Cardiac septum (tissue), 1 donor: Measurements from ENCODE around the gene ZNF780A. TPM values are rescaled to one million over a fixed set of nuclear protein-coding genes. Genes with fewer than 3 reads are reported as not detected.
A peak's percentile ranks its signal among the peaks of the same experiment; 100 is the strongest.
"Not testable (repeated sequence)": the region's sequence is repeated elsewhere in the genome, so short reads cannot be mapped to it uniquely, and the experiment has no call there.

Experiments
- DNase-seq: peaks from one replicate; pipeline ENCODE4 v3.0.0-alpha.2; 2020; ENCODE audit warnings: low spot score
- intact Hi-C: fragments of 100-400 bp; cut with DNase I; formaldehyde crosslinking; loops from one replicate; pipeline ENCODE4 v1.14.0; 2022
- long read RNA-seq: library from polyadenylated mRNA; unstranded; transcript quantifications from one replicate; pipeline ENCODE4 v2.0.0, GENCODE V29; 2021
- total RNA-seq: library from RNA; stranded (reverse); fragmentation: NEBNext Ultra II Directional; extraction: Animal tissue kit (Norgen Biotek cat#: 25700); gene quantifications from one replicate; pipeline ENCODE4 v1.2.1, GENCODE V29; 2021
- donor health status: DM: no; HTN: no; CAD: no.

The ZNF780A gene
- 11.2 TPM for total RNA-seq
- long read RNA-seq, partial matches to known transcripts = 0 of 4 reads
- long read RNA-seq, other reads (novel, unspliced or antisense) = 1 of 4 reads

DNA sequence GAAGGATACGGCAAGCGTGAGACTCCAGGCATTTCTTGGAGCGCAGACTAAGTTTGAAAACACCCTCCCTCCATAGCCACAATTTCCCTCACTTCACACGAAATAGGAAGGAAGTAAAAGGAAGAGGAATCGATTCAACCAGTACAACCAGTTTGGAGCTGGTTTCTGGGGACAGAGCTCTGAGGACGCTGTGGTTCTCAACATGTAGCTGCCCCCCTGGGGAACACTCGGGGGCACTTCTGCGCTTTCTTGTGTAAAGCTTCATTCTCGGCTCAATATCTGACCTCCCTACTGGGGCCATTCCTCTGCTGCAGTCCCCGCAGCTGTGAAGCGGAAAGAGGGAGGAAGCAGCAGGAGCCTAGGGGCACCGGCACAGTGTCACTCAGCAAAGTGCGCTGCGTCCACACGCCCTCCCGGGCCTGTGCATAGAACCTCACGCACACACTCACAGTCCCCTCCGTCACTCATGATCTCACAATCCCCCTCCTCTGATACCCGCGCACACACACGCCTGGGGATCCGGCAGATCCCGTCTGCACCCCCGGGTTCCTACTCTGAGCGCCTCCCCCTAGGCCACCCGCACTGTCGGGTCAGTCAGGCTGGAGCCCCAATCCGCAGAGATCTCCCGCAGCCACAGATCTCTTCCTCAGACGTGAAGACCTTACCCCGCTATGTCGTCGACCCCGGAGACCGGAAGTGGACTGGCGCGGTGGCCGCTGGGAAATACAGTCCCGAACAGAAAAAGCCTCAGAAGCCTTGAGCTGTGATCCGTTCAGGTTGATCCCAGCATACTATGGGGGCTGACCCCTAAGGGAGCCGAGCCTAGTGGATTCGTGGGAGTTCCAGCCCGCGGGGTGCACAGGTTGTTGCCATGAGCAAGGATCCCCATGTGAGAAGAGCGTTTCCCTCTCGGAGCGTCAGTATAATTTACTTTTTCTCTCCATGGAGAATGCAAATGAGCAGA is at the start of gene ZNF780A:
Gene ZNF780A (minus strand): TSS at position 703 of the 964 bp plus-strand sequence. CDS start 6,190 bp downstream, outside the sequence.
- intact Hi-C loops = loop anchor here (2.0 kb wide), 1 partner anchor 34 kb away; the partner anchor contains the start of gene ZNF780B
- peak; percentile 92 for DNase-seq

DNA sequence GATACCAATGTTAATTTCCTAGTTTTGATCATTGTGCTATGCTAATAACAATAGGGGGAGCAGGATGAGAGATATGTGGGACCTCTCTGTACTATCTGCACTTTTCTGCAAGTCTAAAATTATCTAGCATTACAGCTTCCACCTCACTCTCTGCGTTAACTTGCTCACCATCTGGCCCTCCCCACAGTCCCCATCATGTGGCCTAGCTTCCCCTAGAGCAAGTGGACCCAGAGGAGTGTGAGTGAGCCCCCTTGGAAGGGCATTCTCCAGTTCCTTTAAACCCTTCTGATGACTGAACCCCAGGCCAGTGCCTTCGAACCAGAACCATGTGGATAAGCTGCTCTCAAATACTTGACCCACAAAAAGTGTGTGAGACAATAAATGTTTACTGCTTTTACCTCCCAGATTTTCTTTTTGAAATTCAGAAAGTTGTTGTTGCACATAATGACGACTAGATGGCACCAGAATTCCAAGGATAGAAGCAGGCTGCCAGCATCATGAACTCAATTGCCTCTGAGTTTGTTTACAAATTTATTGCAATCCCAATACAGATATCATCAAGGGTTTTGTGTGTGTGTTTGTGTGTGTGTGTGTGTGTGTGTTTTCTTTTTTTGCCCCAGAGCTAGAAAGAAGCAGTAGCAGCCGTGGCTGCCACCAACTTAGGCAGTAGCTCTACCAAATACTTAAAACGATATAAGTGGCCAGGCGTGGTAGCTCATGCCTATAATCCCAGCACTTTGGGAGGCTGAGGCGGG is 49.0 kb upstream of the ZNF780A start:
- DNase-seq = no peak
- intact Hi-C loops = loop anchor here (2.0 to 5.0 kb wide), 2 partner anchors 81 to 458 kb away; no protein-coding TSS in a partner anchor

DNA sequence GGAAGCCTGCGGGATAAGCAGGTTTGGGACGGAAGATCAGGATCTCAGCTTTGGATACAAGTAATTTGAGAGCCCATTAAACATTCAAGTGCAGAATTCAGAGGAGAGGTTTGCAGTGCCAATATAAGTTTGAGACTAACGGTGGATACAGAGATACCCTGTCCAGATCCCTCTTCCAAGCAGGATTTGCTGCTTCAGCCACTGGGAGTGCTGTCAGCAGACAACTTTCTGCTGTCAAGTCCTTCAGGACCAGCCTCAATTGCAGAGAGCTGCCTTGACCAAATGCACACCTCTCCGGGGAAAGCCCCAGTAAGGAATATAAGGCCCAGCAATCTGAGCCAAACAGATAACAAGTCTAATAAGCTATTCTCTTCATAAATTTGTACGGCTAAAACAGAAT is 46.1 kb upstream of the ZNF780A start:
- DNase-seq = no peak
- intact Hi-C loops = loop anchor here (5.0 kb wide), 1 partner anchor 460 kb away; no protein-coding TSS in a partner anchor

DNA sequence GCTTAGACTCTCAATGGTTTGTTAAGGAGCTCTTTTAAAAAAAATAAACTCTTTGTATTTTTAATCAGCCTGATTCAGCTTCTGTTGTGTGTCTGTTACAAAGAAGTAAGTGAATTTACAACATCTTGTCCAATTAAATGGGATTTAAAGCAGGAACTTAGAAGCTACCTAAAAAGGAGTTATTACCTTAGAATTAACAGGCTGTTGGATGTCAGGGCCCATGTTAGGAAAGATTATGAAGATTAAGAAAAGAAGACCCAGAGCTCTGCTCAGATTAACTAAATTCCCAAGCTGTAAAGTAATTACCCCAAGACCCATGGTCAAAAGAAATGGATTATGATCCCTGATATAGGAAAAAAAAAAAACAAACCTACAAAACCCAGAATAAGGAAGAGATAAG is 44.1 kb upstream of the ZNF780A start:
- DNase-seq = no peak
- intact Hi-C loops = loop anchor here (5.0 kb wide), 1 partner anchor 462 kb away; no protein-coding TSS in a partner anchor

DNA sequence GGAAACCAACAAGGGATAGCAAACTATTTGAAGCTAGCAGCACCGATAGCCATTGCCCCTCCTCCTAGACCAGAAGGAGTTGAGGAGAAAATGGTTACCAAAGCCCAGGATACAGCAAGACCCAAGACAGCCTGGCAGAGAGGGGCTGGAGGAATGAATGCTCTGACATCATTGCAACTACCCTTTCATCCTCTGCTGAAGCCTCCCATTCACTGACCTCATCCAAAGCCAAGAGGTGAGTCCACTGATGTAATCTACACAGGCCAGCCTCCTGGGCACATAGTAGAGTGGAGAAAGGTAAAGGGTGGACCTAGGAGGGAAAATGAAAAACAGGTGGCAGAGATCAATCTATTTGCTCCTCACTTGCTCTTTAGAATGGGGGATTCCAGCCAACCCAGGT is 42.7 kb upstream of the ZNF780A start:
- DNase-seq = no peak
- intact Hi-C loops = no loop called here

DNA sequence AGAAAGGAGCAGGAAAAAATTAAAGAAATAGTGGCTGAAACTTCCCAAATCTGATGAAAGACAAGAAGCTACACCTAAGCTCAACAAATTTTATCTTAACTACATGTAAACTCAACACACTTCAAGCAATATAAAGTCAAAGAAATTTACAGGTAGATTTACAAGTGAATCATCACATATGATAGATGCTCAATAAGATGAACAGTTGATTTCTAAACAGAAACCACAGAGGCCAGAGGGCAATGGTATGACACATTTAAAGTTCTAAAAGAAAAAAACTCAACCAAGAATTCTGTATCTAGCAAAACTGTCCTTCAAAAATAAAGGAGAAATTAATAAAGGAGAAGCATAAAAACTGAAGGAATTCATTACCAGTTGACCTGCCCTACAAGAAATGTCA is 39.3 kb upstream of the ZNF780A start:
- DNase-seq = no peak
- intact Hi-C loops = no loop called here

DNA sequence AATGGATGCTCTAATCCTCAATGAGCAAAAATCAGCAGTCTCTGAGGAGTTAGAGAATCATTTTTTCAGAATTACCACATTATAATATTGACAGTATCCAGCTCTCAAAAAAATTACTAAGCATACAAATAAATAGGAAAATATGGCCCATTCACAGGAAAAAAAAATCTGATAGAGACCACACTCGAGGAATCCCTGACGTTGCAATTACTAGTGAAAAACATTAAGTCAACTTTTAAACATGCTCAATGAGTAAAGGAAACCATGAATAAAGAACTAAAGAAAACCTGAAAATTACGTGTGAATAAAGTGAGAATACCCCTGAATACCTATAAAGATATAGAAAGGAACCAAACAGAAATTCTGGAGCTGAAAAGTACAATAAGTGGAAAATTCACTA is 38.7 kb upstream of the ZNF780A start:
- intact Hi-C loops = no loop called here
- DNase-seq = no peak

DNA sequence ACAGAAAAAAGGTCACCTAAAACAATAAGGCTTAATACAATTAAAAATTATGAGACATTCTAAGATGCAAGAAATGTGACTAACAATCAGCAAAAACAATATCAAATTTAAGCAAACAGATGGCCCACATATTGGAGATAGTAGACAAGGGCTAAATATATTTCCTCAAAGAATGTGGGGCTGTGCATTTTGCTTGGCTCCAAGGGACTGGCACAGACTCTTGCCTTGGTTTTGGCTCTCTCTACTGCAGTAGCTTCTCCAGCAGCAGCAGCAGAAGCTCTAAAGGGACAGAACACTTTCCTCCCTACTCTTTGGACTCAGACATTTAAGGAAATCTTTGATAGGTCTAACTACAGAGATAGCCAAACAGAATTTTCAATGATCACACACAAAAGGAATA is 38.2 kb upstream of the ZNF780A start:
- no peak for DNase-seq
- intact Hi-C loops = no loop called here

DNA sequence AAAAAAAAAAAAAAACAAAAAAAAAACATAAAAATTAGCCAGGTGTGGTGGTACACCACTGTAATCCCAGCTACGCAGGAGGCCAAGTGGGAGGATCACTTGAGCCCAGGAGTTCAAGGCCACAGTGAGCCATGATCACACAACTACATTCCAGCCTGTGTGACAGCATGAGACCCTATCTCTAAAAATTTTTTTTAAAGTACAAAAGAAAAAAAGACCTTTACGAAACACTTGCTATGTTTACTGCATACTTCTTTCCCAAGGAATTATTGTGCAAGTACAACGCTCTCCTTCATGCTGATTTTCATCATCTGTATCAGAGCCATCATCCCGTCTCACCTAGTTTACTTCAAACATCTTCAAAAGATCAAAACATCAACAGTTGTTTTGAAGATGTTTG is 28.6 kb upstream of the ZNF780A start:
- intact Hi-C loops = no loop called here
- DNase-seq = no peak

DNA sequence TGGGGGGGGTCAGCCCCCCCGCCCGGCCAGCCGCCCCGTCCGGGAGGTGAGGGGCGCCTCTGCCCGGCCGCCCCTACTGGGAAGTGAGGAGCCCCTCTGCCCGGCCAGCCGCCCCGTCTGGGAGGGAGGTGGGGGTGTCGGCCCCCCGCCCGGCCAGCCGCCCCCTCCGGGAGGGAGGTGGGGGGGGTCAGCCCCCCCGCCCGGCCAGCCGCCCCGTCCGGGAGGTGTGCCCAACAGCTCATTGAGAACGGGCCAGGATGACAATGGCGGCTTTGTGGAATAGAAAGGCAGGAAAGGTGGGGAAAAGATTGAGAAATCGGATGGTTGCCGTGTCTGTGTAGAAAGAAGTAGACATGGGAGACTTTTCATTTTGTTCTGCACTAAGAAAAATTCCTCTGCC is 27.9 kb upstream of the ZNF780A start:
- DNase-seq, intact Hi-C loops: not testable (repeated sequence)

DNA sequence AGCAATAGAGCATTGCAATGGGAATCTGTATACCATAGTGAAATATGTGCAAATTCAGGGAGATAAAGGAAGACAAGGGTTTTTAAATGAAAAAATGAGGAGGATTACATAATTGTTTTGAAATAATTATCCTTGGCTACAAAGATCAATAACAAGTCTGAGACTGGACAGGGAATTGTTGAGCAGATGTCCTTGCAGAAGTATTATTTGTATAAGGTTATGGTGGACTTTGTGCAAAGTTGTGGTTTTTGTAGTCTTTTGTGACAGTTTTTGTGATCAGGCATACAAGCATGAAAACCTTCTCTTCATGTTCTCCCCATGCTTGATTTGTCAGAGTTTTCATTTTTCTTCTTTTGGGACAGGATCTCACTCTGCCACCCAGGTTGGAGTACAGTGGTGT is 25.3 kb upstream of the ZNF780A start:
- intact Hi-C loops = no loop called here
- no peak for DNase-seq

DNA sequence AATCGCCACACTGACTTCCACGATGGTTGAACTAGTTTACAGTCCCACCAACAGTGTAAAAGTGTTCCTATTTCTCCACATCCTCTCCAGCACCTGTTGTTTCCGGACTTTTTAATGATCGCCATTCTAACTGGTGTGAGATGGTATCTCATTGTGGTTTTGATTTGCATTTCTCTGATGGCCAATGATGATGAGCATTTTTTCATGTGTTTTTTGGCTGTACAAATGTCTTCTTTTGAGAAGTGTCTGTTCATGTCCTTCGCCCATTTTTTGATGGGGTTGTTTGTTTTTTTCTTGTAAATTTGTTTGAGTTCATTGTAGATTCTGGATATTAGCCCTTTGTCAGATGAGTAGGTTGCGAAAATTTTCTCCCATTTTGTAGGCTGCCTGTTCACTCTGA is 23.4 kb upstream of the ZNF780A start:
- intact Hi-C loops, DNase-seq: not testable (repeated sequence)

DNA sequence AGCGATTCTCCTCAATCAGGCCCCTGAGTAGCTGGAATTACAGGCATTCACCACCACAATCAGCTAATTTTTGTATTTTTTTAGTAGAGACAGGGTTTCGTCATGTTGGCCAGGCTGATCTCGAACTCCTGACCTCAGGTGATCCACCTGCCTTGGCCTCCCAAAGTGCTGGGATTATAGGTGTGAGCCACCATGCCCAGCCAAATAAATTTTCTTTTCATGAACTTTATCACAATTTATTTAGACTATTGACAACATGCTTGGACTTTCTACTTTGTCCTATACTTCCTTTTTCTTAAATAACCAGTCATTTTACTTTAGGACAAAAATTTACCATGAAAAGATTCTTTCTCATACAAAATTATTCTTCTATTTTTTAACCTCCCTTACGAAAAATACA is 21.5 kb upstream of the ZNF780A start:
- DNase-seq, intact Hi-C loops: not testable (repeated sequence)

DNA sequence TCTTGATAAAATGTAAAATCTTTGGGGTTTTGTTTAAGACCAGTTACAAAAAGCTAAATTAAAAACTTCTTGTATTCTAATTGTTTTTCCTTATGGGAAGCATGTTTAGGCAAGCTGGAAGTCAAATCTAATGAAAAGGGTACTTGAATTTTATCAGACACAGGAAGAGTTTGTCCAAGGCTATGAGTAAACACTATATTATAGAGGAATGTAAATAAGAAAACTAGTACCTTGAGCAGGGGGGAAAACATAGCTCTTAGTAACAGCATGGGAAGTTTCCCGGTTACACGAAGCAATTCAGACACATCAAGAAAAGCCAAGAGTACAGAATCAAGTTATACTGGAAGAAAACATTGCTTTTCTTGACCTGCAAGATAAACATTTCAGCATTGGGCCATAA is 19.8 kb upstream of the ZNF780A start:
- intact Hi-C loops = no loop called here
- DNase-seq = no peak

DNA sequence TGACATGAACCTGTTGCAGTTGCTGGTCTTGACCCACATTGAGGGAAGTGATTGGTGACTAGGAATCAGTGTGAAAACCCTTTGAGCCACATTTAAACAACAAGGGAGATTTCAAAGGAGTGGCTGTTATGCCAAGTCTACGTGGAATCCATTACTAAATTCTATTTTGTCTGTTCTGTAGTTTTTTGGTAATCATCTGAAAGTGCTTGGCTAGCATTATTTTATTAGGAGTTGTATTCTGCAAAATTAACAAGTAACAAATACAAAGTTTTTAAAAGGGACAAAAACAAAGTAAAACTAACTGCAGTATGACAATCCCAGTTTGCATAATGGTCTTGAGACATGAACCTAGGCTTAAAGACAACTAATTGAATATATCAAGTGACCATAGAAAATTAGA is 14.0 kb upstream of the ZNF780A start:
- intact Hi-C loops = no loop called here
- DNase-seq = no peak

DNA sequence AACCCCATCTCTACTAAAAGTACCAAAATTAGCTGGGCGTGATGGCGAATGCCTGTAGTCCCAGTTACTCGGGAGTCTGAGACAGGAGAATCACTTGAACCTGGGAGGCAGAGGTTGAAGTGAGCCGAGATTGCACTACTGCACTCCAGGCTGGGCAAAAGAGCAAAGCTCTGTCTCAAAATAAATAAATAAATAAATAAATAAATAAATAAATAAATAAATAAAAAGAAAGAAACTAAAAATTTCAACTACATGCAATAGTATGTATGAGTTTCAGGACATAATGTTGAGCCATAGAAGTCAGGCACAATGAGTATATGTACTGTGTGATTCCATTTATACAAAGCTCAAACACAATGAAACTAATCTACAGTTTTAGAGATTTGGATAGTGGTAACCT is 12.9 kb upstream of the ZNF780A start:
- intact Hi-C loops = no loop called here
- no peak for DNase-seq

DNA sequence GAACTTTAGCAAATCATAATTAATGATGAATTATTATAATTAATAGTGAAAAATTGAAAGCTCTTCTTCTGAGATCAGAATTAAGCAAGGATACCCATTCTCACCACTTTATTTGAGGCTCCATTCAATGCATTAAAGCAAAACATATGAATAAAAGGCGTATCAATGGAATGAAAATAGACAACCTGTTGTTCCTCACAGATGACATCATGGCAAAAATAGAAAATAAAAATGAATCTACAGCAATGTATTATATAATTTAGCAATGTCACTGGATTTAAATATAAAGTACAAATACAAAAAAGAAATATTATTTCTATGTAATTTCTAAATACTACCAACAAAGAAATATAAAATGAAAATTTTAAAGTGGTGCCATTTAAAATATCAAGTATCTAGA is 11.1 kb upstream of the ZNF780A start:
- intact Hi-C loops = no loop called here
- DNase-seq = no peak

DNA sequence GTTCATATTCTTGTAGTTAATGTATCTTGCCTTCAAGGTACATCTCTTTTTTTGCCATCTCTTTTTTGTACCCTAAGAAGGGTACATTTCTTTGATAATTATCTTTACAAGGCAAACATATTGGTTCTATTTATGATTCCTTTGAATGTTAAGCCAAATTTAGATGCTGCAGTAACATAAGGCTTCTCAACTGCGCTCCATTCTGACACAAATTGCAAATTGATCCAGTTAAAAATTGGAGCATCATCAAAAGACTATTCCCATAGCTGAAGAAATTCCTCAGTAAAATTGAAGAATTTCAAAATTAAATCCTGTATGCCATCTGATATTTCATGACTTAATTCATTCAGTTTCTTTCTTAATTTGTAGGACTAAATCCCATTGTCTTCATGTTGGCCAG is 2.7 kb upstream of the ZNF780A start:
- intact Hi-C loops = no loop called here
- DNase-seq = no peak

DNA sequence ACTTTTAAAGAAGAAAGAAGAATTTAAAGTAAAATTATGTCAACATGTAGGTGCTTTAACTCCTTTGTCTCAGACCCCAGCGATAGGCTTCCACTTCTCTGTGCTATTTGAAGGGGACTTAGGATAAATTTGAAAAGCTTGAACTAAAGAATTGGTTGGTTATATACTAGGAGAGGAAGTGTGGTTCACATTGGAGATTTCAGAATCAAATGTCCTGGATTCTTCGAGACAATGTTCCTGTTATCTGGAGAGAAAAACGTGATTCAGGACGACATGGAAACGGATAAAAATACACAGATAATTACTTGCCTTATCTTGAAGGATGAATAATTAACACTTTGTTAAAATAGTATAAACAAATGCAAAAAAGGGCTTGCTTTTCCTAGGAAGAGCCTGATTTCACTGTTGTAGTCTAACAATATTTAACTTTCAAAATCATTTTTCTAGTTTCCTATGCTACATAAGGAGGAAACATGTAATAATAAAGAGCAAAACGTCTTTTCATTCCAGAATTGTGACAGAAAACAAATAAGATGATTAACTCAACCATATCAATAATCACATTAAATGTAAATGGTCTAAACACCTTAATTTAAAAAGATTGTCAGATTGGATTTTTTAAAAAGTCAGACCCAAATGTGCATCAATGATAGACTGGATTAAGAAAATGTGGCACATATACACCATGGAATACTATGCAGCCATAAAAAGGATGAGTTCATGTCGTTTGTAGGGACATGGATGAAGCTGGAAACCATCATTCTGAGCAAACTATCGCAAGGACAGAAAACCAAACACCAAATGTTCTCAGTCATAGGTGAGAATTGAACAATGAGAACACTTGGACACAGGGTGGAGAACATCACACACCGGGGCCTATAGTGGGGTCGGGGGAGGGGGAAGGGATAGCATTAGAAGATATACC is 724 bp upstream of the ZNF780A start:
- intact Hi-C loops = loop anchor here (2.0 kb wide), 1 partner anchor 35 kb away; the partner anchor contains the start of gene ZNF780B

More for the DNA sequence above, 724 bp upstream of the ZNF780A start:
- DNase-seq = no peak
